GM21390 (cell line): Measurements from ENCODE around the gene CDC42EP3.

Experiments
- ATAC-seq: cut with Tn5 transposase; IDR thresholded peaks from one replicate; pipeline ENCODE4 v1.9.1; 2021; ENCODE audit not compliant: unreplicated experiment

The CDC42EP3 gene

GRCh38 chr2:37656512-37657423 is 14.7 kb downstream of the CDC42EP3 start:
- no peak for ATAC-seq

DNA sequence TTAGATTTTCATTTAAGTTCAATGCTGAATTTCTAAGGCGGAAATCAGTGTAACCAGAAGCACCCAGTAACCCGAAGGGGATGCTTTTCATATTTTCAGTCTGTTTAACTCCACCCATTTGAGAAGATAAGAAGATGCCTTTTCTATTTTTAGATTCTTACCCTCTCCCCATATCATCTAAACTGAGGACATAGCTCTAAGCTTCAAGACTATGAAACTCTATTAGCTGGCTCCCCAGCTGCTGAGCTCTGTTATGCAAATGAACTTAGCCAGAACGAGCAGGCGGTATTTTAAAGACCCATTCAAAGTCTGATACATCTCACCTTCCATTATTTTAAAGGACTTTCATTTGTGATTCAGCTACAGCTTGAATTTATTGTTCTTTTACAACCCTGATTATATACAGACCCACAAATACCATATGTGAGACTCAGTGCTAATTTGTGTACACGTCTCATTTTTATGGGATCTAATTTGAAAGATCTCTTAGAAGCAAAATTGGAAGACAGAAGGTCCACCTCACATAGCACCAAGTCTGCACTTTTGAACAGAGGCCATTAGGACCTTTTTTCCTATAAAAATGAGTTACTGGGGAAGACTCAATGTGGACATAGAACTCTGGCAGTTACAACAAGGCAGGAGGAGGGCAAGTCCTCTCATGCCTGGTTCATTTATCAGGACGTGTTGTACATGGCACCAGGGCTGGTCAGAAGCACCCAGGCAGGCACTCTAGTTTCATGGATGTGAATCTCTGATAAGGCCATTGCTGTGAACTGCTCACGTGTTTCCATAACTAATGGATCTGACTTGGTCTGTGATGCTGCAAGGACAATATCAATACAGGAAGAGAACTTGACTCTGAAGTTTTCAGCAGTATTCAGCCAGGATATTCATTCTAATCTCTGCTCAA is 16.3 kb downstream of the CDC42EP3 start:
- peak; percentile 85 for ATAC-seq

- no peak for ATAC-seq
Measured at GRCh38 chr2:37654419-37654818, 17.0 kb downstream of the CDC42EP3 start.

GRCh38 chr2:37653805-37654378 is 17.6 kb downstream of the CDC42EP3 start:
- peak; percentile 30 for ATAC-seq

DNA sequence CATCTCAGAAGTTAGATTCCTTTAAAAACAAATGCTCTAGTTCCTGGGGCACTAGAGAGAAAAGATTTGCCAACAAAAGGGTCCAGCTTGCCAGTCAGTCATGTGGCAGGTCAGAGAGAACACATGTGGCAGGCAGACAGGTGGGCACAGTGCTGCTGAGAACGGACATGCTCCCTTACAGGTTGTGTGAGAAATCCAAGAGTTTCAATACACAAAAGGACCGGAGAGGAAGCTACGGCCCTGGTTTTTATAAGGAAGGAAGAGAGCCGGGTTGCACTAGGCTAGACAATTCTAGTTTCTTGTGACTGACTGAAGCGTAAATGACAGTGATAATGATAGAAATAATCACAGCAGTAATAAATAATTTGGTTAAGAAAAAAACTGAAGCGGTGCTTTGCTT is 18.3 kb downstream of the CDC42EP3 start:
- no peak for ATAC-seq

- ATAC-seq = no peak
Measured at GRCh38 chr2:37652199-37652640, 19.2 kb downstream of the CDC42EP3 start.

DNA sequence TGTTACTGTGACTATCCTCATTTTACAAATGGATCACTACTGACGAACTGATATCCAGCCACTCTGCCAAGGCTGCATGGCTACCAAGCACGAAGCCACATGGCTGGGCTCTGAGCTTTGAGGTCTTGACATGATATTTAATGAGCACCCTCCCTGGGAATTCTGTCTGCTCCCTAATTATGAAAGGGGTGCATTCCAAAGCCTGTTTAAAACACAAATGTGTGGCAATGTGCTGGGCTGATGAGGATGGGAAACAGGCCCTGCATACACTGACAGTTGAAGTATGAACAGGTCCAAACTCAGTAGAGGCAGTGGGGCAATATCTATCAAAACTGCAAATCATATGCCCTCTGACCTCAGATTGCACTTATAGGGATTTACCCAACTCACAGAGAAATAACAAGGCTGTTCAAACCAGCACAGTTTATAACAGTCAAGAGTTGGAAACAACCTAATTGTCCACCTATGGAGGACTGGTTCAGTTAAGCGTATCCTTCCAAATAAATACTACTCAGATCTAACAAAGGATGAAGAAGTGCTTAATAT is 20.8 kb downstream of the CDC42EP3 start:
- no peak for ATAC-seq

- ATAC-seq = no peak
Measured at GRCh38 chr2:37649518-37649917, 21.9 kb downstream of the CDC42EP3 start.

DNA sequence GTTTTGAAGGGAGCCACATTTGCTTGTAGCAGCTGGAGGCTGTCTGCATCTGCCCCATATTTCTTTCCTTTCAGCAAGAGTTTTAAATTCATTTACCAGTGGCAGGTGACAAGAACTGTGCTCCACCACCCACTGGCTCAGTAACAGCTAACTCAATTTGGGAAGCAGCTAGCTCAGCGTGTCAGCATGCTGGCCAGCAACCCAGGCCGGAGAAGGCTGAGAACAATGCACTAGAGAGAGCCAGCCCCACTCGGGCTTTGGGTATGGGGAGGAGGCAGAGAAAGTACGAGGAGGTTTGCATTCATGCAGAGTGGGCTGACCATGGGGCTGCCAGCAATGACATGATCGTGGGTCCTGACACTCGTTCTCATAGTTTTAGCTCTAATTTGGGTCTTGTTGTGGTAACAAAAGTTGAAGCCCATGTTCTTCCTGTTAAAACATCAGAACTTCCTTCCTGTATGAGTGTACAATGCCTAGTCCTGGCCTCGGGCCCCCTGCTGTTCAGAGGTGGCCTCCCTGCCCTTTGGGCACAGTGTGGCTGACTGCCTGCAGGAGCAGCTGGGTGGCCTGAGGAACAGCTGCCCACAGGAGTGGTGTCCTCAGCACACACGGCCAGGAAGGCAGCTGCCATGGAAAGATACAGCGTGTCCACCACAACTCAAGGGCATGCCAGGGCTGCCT is 23.0 kb downstream of the CDC42EP3 start:
- no peak for ATAC-seq

GRCh38 chr2:37647971-37648330 is 23.5 kb downstream of the CDC42EP3 start:
- ATAC-seq = no peak

DNA sequence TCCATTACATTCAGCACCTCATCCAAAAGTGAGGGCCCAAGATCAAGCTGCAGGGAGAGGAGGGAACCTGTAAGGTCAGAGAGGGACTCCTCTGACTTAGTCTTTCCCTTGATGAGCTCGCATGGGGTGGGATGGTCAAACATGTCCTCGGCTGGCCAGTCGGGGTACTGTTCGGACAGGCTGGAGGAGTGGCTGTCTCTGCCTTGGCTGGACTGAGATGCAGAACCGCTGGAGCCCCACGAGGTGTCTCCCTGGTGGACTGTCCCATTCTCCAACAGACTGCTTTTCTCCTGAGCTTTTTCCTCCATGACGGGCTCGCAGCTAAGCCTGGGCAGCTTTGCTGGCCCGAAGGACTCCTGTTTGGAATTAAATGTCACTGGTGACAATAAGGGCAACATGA is 25.6 kb downstream of the CDC42EP3 start:
- ATAC-seq = no peak

- ATAC-seq = no peak
Measured at GRCh38 chr2:37645362-37645761, 26.1 kb downstream of the CDC42EP3 start.

DNA sequence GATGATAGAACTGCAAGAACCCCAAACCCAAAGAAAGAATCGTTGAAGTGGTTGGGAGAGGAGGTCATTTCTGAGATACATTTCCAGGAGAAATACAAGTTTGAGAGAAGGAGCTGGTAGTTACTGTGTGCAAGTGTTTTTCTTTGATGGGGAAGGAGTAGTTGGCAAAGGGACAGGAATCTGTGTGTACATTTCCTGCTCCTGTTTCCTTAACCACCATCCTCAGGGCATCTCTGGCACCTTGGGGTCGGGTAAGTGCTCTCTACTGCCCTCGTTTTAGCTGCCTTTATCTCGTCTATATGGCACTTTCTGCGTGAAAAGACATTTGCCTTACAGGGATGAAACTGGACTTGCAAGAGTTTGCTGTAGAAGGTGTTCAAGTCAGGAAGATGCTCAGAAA is 27.3 kb downstream of the CDC42EP3 start:
- no peak for ATAC-seq

DNA sequence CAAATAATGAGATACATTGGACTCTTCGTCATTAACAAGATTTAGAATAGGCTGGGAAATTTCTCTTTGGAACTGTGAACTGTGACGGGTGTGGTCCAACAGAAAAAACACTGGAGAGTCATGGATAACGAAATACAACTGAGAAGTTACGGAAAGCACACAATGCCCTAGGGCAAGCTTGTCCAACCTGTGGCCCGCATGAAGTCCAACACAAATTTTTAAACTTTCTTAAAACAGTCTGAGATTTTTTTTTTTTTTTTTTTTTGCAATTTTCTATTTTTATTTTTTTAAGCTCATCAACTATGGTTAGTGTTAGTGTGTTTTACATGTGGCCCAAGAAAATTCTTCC is 27.7 kb downstream of the CDC42EP3 start:
- ATAC-seq = no peak

DNA sequence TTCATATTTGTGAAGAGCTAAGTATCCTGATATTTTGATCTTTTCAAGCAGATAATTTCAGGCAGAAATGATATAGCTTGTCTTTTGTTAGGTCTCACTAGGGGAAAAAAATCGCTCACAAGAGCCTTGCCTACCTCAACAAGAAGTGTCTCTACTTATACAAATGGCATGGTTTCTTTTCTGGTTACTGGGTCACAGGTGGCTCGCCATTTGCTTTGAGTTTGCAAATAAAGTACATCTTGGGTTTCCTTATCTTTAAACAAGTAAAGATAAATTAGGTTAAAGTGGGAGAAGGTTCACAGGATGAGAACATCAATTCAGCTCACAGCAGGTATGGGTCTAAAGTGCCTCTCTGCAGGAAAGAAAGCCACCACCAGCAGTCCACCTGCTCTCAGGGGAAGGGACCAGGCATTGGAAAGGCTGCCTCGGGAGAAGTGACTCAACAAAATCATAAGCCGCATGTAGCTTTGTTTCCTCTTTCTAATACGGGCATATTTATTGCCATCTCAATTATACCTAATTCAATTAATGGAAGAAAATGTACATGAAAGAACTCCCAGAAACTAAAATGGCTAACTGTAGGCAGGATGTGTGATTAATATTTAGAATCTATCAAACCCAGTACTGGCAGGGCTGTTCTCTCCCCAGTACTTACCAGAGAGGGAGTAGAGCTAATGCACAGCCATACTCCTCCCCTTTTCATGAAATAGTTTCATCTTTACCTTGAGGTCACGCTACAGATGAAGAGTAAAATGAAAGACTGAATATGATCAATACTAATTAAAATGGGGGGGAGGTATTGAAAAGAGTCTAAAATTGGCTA is 28.3 kb downstream of the CDC42EP3 start:
- ATAC-seq = no peak

GRCh38 chr2:37641582-37642171 is 29.8 kb downstream of the CDC42EP3 start:
- no peak for ATAC-seq

- no peak for ATAC-seq
Measured at GRCh38 chr2:37639631-37640030, 31.8 kb downstream of the CDC42EP3 start.

GRCh38 chr2:37638973-37639372 is 32.5 kb downstream of the CDC42EP3 start:
- no peak for ATAC-seq

DNA sequence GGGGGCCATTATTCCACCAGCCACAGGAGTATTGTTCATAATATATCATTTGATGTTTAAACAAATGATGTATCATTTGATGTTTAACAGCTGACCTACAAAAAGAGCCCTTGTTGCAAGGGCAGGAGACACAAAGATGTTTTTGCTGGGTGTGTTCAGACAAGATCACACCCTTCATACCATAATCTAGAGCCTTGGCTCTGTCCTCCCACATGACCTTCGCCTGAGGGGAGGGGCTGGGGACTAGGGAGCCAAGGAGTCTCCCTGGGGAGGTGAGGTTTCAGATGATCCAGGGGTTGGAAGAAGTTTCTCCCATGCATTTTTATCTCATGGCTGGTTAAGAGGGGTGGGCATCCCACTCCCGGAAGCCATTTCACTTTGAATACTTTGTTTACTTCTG is 33.5 kb downstream of the CDC42EP3 start:
- no peak for ATAC-seq
